ENCODE results near the gene ISOC1. TPM values are rescaled to one million over a fixed set of nuclear protein-coding genes. Genes with fewer than 3 reads are reported as not detected.

The ISOC1 gene
- total RNA-seq, 2 experiments from 2014 or later: 21.5 to 25.3 TPM

DNA sequence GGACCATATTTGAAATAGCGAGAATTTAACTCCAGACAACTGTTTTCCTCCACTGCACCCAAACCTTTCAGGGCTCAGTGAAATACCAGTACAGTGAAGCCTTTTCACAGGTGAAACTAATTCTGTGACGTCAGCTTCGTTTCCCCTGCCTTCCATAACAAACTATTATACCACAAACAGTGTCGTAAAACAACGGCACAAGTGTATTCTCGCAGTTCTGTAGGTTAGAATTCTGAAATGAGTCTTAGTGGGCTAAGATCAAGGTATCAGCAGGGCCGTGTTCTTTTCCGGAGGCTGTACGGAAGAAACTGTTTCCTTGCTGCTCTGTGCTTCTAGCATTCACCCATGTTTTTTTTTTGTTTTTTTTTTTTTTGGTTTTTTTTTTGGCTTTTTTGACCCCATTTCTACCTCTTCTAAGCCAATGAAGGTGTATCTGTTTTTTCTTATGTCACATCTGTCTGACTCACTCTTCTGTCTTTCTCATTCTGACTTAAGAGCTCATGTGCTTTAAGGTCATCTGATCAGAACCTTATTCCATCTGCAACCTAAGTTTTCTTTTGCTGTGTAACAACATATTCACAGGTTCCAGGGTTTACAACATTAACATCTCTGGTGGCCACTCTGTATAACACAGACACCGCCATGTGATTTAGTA is 20.1 kb downstream of the ISOC1 start:
- Mint-ChIP-seq H3K27me3 (no peaks in the 10 kb centered on the region), H3K4me3 (no peak overlapping the region), H3K4me1 (peaks cover 5% of the 10 kb centered on the region), H3K27ac (no peak overlapping the region), H3K9me3 (ENCODE audit: low read depth) (no peaks in the 10 kb centered on the region), H3K36me3 (ENCODE audit: low read depth) (peaks cover 10% of the 10 kb centered on the region)
- ATAC-seq (peak; percentile 80), DNase-seq (no peak)
- ChIA-PET CTCF (interaction anchor here (1.1 kb wide), 1 partner anchor 9 kb away, joined by 3 read pairs; no protein-coding TSS in a partner anchor), POLR2A (no interaction called here)
- intact Hi-C loops (cut with DNase I, micrococcal nuclease): no loop called here

DNA sequence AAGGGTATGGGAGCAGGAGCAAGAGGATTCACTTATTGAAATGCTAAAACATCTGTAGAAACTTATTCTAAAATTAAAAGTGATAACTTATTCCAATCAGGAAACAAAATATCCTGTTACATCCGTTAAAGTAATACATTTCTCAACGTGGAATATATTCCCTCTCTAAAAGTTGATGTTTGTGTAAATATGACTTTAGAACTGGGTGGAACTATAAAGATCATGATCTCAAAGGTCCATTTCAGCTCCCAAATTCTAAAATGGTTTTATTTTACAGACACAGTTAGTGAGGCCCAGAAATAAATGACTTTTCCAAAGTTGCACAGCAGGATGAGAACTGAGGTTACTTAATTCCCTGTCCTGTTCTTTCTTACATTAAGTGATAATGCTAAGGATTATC is 21.1 kb downstream of the ISOC1 start:
- ChIA-PET POLR2A (no interaction called here), CTCF (interaction anchor here (0.7 kb wide), 1 partner anchor 943 kb away, joined by 3 read pairs; no protein-coding TSS in a partner anchor)
- Mint-ChIP-seq H3K36me3 (ENCODE audit: low read depth) (peaks cover 10% of the 10 kb centered on the region), H3K4me1 (peaks cover 5% of the 10 kb centered on the region), H3K27me3 (no peaks in the 10 kb centered on the region), H3K4me3 (no peak overlapping the region), H3K27ac (no peak overlapping the region), H3K9me3 (ENCODE audit: low read depth) (no peaks in the 10 kb centered on the region)
- no peak for ATAC-seq
- intact Hi-C loops (cut with DNase I, micrococcal nuclease): no loop called here
- no peak for DNase-seq

DNA sequence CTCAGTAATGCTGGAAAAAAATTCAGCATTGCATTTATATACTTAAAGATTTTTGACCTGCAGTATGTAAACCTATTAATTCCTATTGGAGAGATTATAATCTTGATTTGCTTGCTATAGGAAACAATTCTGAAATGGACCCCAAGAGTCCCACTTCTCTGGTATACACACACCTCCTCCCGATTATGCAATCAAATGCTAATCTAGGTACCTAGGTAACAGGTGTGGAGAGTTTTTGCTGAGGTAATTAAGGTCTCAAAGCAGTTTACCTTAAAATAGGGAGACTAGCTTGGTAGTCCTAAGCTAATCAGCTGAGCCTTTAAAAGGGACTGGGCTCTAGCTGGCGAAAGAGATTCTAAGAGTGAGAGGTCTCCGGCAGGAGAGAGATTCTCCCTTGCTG is 22.2 kb downstream of the ISOC1 start:
- no peaks in the 10 kb centered on the region for H3K27me3 Mint-ChIP-seq
- H3K27ac Mint-ChIP-seq: no peak overlapping the region
- peaks cover 6% of the 10 kb centered on the region for H3K36me3 Mint-ChIP-seq (ENCODE audit: low read depth)
- POLR2A ChIA-PET: interaction anchor here (0.7 kb wide), 1 partner anchor 23 kb away, joined by 3 read pairs; no protein-coding TSS in a partner anchor
- DNase-seq: no peak
- H3K4me3 Mint-ChIP-seq: no peak overlapping the region
- peaks cover 5% of the 10 kb centered on the region for H3K4me1 Mint-ChIP-seq
- no peak for ATAC-seq
- no peaks in the 10 kb centered on the region for H3K9me3 Mint-ChIP-seq (ENCODE audit: low read depth)
- CTCF ChIA-PET: interaction anchor here (1.2 kb wide), 1 partner anchor 22 kb away, joined by 3 read pairs; the partner anchor contains the start of gene ISOC1
- intact Hi-C loops (cut with DNase I, micrococcal nuclease): no loop called here

DNA sequence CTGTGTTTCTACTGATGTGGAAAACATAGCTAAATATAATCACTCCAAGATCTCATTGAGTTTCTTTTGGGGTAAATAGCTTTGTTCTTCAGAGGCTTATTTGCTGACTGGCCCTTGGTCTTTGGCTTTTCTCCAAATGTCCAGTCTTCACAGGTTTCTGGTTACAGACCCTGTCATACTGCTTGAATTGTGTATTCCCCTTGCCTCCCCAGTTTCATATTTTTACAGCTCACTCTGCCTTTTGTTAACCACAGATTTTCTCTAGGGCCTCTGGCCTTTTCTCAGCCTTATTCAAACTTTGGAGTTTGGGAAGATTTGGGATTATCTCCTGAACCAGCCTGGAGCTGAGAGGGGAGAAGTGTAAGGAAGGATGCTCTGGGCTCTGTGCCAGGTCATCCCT is 23.9 kb downstream of the ISOC1 start:
- DNase-seq (no peak), ATAC-seq (no peak)
- Mint-ChIP-seq H3K4me3 (no peak overlapping the region), H3K9me3 (ENCODE audit: low read depth) (no peaks in the 10 kb centered on the region), H3K27ac (no peak overlapping the region), H3K4me1 (peaks cover 5% of the 10 kb centered on the region), H3K27me3 (no peaks in the 10 kb centered on the region), H3K36me3 (ENCODE audit: low read depth) (peaks cover 6% of the 10 kb centered on the region)
- intact Hi-C loops (cut with DNase I, micrococcal nuclease): no loop called here
- ChIA-PET POLR2A (no interaction called here), CTCF (interaction anchor here (0.6 kb wide), 1 partner anchor 1527 kb away, joined by 3 read pairs; no protein-coding TSS in a partner anchor)

DNA sequence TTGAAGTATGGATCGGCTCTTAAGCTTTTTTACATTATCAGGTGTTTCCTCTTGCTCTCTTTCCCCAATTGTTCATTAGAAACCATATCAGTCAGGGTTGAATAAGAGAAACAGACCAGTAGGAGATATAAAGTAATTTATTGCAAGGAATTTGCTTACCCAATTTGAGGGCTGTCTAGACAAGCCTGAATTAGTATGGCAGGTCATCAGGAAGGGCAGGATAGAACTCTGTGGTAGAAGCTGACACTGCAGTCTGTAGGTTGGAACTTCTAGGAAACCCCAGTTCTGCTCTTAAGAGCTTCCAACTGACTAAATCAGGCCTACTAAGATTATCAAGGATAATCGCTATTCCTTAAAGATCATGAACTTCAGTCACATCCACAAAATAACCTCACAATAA is 24.3 kb downstream of the ISOC1 start:
- CTCF ChIA-PET: interaction anchor here (0.6 kb wide), 1 partner anchor 1527 kb away, joined by 3 read pairs; no protein-coding TSS in a partner anchor
- no peak overlapping the region for H3K4me3 Mint-ChIP-seq

DNA sequence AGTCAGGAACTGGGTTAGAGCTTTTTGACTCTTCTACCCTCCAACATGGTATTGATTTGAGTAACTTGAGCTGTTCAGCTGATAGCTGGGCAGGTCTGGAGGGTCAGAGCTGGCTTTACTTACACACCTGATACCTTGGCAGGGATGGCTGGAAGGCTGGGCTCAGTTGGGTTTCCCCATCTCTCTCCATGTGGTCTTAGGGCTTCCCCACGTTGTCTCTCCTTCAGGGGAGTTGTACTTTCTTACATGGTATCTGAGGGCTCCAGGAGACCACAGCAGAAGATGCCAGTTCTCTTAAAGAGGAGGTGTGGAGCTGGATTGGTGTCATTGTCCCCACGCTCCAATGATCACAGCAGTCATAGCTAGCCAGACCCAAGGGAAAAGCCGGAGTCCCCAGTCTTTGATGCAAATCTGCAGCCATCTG is 25.6 kb downstream of the ISOC1 start:
- intact Hi-C loops (cut with DNase I, micrococcal nuclease): loop anchor here in 1 of 2 experiments (10.0 kb wide), 1 partner anchor 905 kb away; no protein-coding TSS in a partner anchor
- Mint-ChIP-seq H3K27me3 (no peaks in the 10 kb centered on the region), H3K9me3 (ENCODE audit: low read depth) (no peaks in the 10 kb centered on the region), H3K4me3 (no peak overlapping the region), H3K4me1 (no peaks in the 10 kb centered on the region), H3K27ac (no peak overlapping the region), H3K36me3 (ENCODE audit: low read depth) (peaks cover 6% of the 10 kb centered on the region)
- DNase-seq: no peak
- peak; percentile 12 for ATAC-seq
- ChIA-PET CTCF (interaction anchor here (1.2 kb wide), 1 partner anchor 25 kb away, joined by 3 read pairs; the partner anchor contains the start of gene ISOC1), POLR2A (interaction anchor here (0.6 kb wide), 1 partner anchor 155 kb away, joined by 3 read pairs; no protein-coding TSS in a partner anchor)

More for the DNA sequence above, 24.3 kb downstream of the ISOC1 start:
- DNase-seq: no peak
- Mint-ChIP-seq H3K9me3 (ENCODE audit: low read depth) (no peaks in the 10 kb centered on the region), H3K4me1 (peaks cover 5% of the 10 kb centered on the region), H3K27ac (no peak overlapping the region), H3K36me3 (ENCODE audit: low read depth) (peaks cover 6% of the 10 kb centered on the region), H3K27me3 (no peaks in the 10 kb centered on the region)
- POLR2A ChIA-PET: interaction anchor here (0.6 kb wide), 1 partner anchor 891 kb away, joined by 3 read pairs; no protein-coding TSS in a partner anchor
- no peak for ATAC-seq
- intact Hi-C loops (cut with DNase I, micrococcal nuclease): no loop called here

DNA sequence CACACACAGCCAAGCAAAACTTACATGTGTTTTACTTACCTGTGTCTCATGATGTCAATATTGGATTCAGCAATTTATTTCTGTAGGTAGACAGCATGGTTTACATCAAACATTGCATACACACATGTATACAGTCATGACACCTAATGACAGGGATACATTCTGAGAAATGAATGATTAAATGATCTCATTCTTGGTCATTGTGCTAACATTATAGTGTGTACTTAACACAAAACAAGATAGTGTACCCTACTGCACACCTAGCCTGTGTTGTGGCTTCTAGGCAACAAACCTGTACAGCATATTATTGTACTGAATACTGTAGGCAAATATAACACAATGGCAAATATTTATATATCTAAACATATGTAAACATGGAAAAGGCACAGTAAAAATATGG is 28.0 kb downstream of the ISOC1 start:
- CTCF ChIA-PET: no interaction called here
- Mint-ChIP-seq H3K4me3 (no peak overlapping the region), H3K36me3 (ENCODE audit: low read depth) (no peaks in the 10 kb centered on the region), H3K27ac (no peak overlapping the region), H3K4me1 (peaks cover 11% of the 10 kb centered on the region), H3K27me3 (no peaks in the 10 kb centered on the region), H3K9me3 (ENCODE audit: low read depth) (no peaks in the 10 kb centered on the region)
- ATAC-seq (no peak), DNase-seq (no peak)
- POLR2A ChIA-PET: no interaction called here
- intact Hi-C loops (cut with DNase I, micrococcal nuclease): loop anchor here in 1 of 2 experiments (10.0 kb wide), 1 partner anchor 908 kb away; no protein-coding TSS in a partner anchor

DNA sequence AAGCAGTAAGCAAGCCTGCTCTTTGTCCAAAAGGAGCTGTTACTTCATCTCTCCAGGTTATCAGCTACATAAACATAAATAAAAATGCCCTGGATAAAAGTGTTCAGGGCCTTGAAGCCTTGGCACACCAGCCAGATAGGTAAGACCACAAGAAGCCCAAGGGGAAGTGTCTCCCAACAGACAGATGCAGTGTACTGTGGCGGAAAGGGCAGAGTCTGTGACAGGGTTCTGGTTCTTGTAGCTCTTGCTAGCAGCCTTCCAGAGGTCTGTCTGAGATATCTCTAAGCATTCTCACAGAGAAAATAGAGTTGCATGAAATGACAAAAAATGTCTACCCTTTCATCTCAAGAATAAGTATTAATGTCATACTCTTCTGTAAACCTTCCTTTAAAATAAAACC is 30.1 kb downstream of the ISOC1 start:
- ChIA-PET POLR2A (no interaction called here), CTCF (interaction anchor here (0.8 to 1.9 kb wide), 5 partner anchors 14 to 643 kb away, joined by 3 to 8 read pairs (median 4); partner anchors contain the start of gene ISOC1)
- Mint-ChIP-seq H3K4me3 (no peak overlapping the region), H3K27ac (no peak overlapping the region), H3K27me3 (no peaks in the 10 kb centered on the region), H3K36me3 (ENCODE audit: low read depth) (no peaks in the 10 kb centered on the region), H3K4me1 (peaks cover 11% of the 10 kb centered on the region), H3K9me3 (ENCODE audit: low read depth) (no peaks in the 10 kb centered on the region)
- intact Hi-C loops (cut with DNase I, micrococcal nuclease): loop anchor here (5.0 to 10.0 kb wide), 2 partner anchors 217 to 910 kb away; no protein-coding TSS in a partner anchor
- ATAC-seq (no peak), DNase-seq (no peak)

DNA sequence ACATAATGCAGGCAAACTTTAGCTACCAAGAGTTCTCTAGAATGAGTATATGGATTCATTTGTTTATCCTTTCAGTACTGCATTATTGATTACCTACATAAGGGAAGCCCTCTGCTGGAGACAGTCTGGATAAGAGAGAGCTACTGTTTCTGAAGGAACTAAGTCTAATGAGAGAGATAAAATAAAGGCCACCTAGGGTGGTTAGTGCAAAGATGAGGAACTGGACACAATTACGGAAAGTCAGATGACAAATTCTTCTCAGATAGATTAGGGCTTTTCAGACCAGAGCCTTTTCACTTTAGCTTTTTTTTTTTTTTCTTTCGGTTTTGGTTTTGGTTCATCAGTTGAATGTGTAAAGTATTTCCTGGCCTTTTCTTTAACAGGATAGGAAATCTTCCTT is 31.3 kb downstream of the ISOC1 start:
- Mint-ChIP-seq H3K9me3 (ENCODE audit: low read depth) (no peaks in the 10 kb centered on the region), H3K27me3 (no peaks in the 10 kb centered on the region), H3K4me1 (peaks cover 11% of the 10 kb centered on the region), H3K27ac (peak overlapping the region; percentile 42), H3K36me3 (ENCODE audit: low read depth) (no peaks in the 10 kb centered on the region), H3K4me3 (no peak overlapping the region)
- intact Hi-C loops (cut with DNase I, micrococcal nuclease): loop anchor here (1.0 to 10.0 kb wide), 4 partner anchors 32 to 911 kb away; partner anchors contain the start of gene ISOC1 (in 1 of the 2)
- DNase-seq: no peak
- ChIA-PET CTCF (interaction anchor here (0.6 to 1.7 kb wide), 6 partner anchors 8 to 552 kb away, joined by 3 to 9 read pairs (median 3); partner anchors contain the start of gene ISOC1), POLR2A (no interaction called here)
- ATAC-seq: peak; percentile 57

DNA sequence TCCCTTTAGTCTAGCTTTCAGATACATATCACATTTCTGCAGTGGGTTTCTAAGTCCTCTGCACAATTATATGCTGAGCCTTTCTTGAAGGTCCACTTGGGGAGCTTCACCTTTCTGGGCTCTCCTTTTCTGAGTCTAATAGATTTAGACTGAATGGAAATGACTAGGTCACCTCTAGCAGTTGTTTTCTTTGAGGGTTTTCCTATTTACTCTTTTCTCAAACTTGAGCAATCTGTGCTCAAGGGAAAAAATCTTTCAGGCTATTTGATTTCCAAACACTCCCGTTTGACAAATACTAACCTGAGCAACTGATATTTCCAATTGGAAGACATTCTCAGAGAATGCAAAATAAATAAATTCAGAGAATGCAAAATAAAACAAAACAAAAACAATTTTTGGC is 39.0 kb downstream of the ISOC1 start:
- Mint-ChIP-seq H3K27ac (no peak overlapping the region), H3K36me3 (ENCODE audit: low read depth) (no peaks in the 10 kb centered on the region), H3K4me1 (no peaks in the 10 kb centered on the region), H3K27me3 (no peaks in the 10 kb centered on the region), H3K4me3 (no peak overlapping the region), H3K9me3 (ENCODE audit: low read depth) (no peaks in the 10 kb centered on the region)
- ChIA-PET CTCF (interaction anchor here (1.0 kb wide), 1 partner anchor 10 kb away, joined by 3 read pairs; no protein-coding TSS in a partner anchor), POLR2A (no interaction called here)
- intact Hi-C loops (cut with DNase I, micrococcal nuclease): no loop called here
- DNase-seq (no peak), ATAC-seq (no peak)

DNA sequence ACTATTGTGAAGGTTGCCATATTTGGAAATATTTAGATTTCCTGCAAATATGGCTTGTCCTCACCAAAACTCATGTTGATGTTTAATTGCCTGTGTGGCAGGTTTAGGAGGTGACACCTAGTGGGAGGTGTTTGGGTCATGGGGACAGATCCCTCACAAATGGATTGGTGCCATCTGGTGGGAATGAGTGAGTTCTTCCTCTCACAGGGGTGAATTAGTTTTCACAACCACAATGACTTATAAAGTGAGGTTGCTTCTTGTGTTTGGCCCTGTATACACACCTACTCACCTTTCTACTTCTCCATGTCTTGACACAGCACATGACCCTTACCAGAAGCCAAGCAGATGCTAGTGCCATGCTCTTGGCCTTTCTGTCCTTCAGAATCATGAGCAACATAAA is 41.1 kb downstream of the ISOC1 start:
- ChIA-PET CTCF (interaction anchor here (1.3 kb wide), 1 partner anchor 12 kb away, joined by 3 read pairs; no protein-coding TSS in a partner anchor), POLR2A (no interaction called here)
- no peak overlapping the region for H3K4me3 Mint-ChIP-seq
- no peaks in the 10 kb centered on the region for H3K4me1 Mint-ChIP-seq
- intact Hi-C loops (cut with DNase I, micrococcal nuclease): loop anchor here in 1 of 2 experiments (2.0 kb wide), 1 partner anchor 231 kb away; no protein-coding TSS in a partner anchor
- ATAC-seq (peak; percentile 72), DNase-seq (peak; percentile 22)
- no peaks in the 10 kb centered on the region for H3K9me3 Mint-ChIP-seq (ENCODE audit: low read depth)
- no peaks in the 10 kb centered on the region for H3K27me3 Mint-ChIP-seq
- H3K36me3 Mint-ChIP-seq (ENCODE audit: low read depth): peaks cover 2% of the 10 kb centered on the region
- no peak overlapping the region for H3K27ac Mint-ChIP-seq

Data from activated CD4-positive, alpha-beta T cell treated with anti-CD3 and anti-CD28 coated beads for 36 hours (primary cell).